KOPT-K1 (cell line): ENCODE results near the gene GIGYF2.
"Not testable (repeated sequence)": the region's sequence is repeated elsewhere in the genome, so short reads cannot be mapped to it uniquely, and the experiment has no call there.

Experiments
- H3K27ac ChIP-seq: fragments of 200-600 bp; sonication (generic); 2 replicates; pipeline ENCODE4 v1.5.1; 2016; ENCODE audit warnings: antibody characterized with exemption, mild to moderate bottlenecking, low read depth, low read length; ENCODE audit not compliant: poor library complexity, severe bottlenecking
- H3K36me3 ChIP-seq: fragments of 200-600 bp; sonication (generic); 2 replicates; pipeline ENCODE4 v1.5.1; 2017; ENCODE audit warnings: antibody characterized with exemption, mild to moderate bottlenecking, low read length, moderate library complexity; ENCODE audit not compliant: insufficient read depth
- H3K9me3 ChIP-seq: fragments of 200-600 bp; sonication (generic); 2 replicates; pipeline ENCODE4 v1.5.1; 2017; ENCODE audit warnings: antibody characterized with exemption, low read length, mild to moderate bottlenecking; ENCODE audit not compliant: insufficient read depth, poor library complexity, severe bottlenecking

The GIGYF2 gene

GRCh38 chr2:232700154-232700553 is 3.0 kb downstream of the GIGYF2 start:
- no peaks in the 10 kb centered on the region for H3K9me3 ChIP-seq
- H3K27ac ChIP-seq, result no peak overlapping the region
- peaks cover 34% of the 10 kb centered on the region for H3K36me3 ChIP-seq

- H3K27ac ChIP-seq, result no peak overlapping the region
- H3K36me3 ChIP-seq, result peaks cover 82% of the 10 kb centered on the region
- no peaks in the 10 kb centered on the region for H3K9me3 ChIP-seq
Observed at GRCh38 chr2:232707076-232707475, 9.9 kb downstream of the GIGYF2 start.

GRCh38 chr2:232713505-232713904 is 16.4 kb downstream of the GIGYF2 start:
- Histone ChIP-seq H3K36me3 (peaks cover 61% of the 10 kb centered on the region), H3K27ac (no peak overlapping the region), H3K9me3 (no peaks in the 10 kb centered on the region)

GRCh38 chr2:232714969-232715368 is 17.8 kb downstream of the GIGYF2 start:
- Histone ChIP-seq H3K27ac (no peak overlapping the region), H3K9me3 (no peaks in the 10 kb centered on the region), H3K36me3 (peaks cover 63% of the 10 kb centered on the region)

DNA sequence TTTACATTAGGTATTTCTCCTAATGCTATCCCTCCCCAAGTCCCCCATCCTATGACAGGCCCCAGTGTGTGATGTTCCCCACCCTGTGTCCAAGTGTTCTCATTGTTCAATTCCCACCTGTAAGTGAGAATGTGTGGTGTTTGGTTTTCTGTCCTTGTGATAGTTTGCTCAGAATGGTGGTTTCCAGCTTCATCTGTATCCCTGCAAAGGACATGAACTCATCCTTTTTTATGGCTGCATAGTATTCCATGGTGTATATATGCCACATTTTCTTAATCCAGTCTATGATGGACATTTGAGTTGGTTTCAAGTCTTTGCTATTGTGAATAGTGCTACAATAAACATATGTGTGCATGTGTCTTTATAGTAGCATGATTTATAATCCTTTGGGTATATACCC is 22.9 kb downstream of the GIGYF2 start:
- H3K36me3 ChIP-seq, result peaks cover 63% of the 10 kb centered on the region
- H3K27ac ChIP-seq, H3K9me3 ChIP-seq: not testable (repeated sequence)

- no peak overlapping the region for H3K27ac ChIP-seq
- H3K9me3 ChIP-seq, result no peaks in the 10 kb centered on the region
- peaks cover 72% of the 10 kb centered on the region for H3K36me3 ChIP-seq
Observed at GRCh38 chr2:232721261-232721660, 24.1 kb downstream of the GIGYF2 start.

DNA sequence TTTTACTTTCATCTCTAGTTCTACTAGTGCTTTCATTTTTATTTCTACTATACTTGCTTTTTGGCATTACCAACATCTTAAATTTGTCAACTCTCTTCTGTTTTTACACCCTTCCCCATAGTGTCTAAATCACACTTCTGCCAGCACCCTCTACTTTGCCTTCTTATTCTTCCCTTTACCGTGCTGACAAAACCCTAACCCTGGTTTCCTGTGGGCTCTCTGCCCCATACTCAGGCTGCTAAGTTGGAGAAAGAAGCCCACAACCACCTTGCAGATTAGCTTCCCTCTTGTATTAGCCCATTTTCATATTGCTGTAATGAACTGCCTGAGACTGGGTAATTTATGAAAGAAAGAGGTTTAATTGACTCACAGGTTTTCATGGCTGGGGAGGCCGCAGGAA is 24.8 kb downstream of the GIGYF2 start:
- H3K9me3 ChIP-seq, result no peaks in the 10 kb centered on the region
- H3K27ac ChIP-seq, result no peak overlapping the region
- peaks cover 70% of the 10 kb centered on the region for H3K36me3 ChIP-seq

DNA sequence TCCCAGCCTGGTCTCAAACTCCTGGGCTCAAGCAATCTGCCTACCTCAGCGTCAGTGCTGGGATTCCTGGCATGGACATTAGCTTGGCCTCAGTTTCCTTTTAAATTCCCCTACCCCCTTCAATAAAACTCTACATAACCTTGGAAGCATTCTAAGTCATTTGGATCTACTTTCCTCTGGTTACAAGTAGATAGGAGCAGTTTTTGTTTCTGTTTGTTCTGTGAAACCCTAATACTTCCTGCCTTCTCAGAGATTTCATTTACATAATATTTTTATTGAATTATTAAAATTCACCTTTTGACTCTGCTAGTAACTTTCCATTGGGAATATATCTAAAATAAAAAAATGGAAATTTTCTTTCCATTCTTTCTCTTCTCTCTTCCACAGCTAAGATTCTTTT is 25.9 kb downstream of the GIGYF2 start:
- no peaks in the 10 kb centered on the region for H3K9me3 ChIP-seq
- peaks cover 70% of the 10 kb centered on the region for H3K36me3 ChIP-seq
- no peak overlapping the region for H3K27ac ChIP-seq

- no peaks in the 10 kb centered on the region for H3K9me3 ChIP-seq
- H3K36me3 ChIP-seq, result peaks cover 74% of the 10 kb centered on the region
- no peak overlapping the region for H3K27ac ChIP-seq
Observed at GRCh38 chr2:232728785-232729184, 31.7 kb downstream of the GIGYF2 start.

DNA sequence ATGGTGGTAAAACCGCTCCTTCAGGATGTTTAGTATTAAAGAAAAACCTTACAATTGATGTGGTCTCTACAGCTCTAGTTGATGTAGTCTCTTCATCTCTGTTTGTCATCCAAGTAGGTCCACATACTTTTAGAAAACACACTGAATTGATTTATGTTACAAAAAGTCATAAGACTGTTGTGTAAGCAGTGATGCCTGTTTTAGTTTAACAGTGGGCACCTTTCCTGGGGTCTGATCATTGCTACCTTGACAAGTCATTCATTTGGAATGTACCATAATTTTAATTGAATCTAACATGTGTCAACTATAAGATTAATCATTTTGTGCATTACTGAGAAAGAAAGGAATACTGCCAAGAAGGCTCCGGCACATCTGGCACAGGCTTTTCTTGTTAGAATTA is 34.3 kb downstream of the GIGYF2 start:
- Histone ChIP-seq H3K27ac (no peak overlapping the region), H3K36me3 (peaks cover 73% of the 10 kb centered on the region), H3K9me3 (no peaks in the 10 kb centered on the region)

- H3K27ac ChIP-seq, result no peak overlapping the region
- peaks cover 47% of the 10 kb centered on the region for H3K36me3 ChIP-seq
- H3K9me3 ChIP-seq, result no peaks in the 10 kb centered on the region
Observed at GRCh38 chr2:232741294-232741693, 44.2 kb downstream of the GIGYF2 start.

DNA sequence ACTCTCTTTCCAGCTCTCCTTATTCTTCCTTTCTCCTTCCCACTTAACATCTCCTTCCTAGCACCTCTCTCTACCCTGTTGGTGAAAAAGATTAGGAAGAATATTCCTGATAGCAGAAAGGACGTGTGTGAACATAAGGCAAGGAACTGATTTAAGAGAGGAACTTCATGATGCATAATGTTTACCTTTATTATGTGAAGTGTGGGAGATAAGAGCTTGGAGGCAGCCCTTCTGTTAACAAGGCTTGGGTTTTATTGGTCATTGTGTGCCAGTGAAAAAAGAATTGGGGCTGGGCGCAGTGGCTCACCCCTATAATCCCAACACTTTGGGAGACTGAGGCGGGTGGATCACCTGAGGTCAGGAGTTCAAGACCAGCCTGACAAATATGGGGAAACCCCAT is 44.8 kb downstream of the GIGYF2 start:
- Histone ChIP-seq H3K9me3 (no peaks in the 10 kb centered on the region), H3K27ac (no peak overlapping the region), H3K36me3 (peaks cover 40% of the 10 kb centered on the region)

DNA sequence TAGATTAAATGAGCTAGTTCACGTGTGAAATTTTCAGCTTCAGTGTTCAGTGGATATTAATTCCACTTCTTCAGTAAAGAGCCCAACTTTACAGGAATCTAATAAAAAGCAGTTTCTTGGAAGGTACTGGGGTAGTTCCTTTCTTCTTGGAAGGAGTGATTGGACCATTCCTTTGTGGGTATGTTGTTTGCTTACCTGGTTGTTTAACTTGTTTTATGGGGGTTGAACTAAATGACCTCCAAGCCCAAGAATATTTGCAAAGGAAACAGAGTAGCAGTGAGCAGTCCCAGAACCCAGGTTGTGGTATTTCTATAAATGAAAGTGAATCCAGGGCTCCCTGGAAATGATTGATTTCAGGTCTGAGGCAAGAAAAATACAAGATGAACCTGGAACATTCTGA is 47.8 kb downstream of the GIGYF2 start:
- Histone ChIP-seq H3K9me3 (no peaks in the 10 kb centered on the region), H3K36me3 (peaks cover 44% of the 10 kb centered on the region), H3K27ac (no peak overlapping the region)

GRCh38 chr2:232748038-232748437 is 50.9 kb downstream of the GIGYF2 start:
- Histone ChIP-seq H3K27ac (no peak overlapping the region), H3K9me3 (no peaks in the 10 kb centered on the region), H3K36me3 (peaks cover 64% of the 10 kb centered on the region)

- H3K9me3 ChIP-seq, result no peaks in the 10 kb centered on the region
- H3K27ac ChIP-seq, result no peak overlapping the region
- H3K36me3 ChIP-seq, result peaks cover 75% of the 10 kb centered on the region
Observed at GRCh38 chr2:232749331-232749730, 52.2 kb downstream of the GIGYF2 start.

DNA sequence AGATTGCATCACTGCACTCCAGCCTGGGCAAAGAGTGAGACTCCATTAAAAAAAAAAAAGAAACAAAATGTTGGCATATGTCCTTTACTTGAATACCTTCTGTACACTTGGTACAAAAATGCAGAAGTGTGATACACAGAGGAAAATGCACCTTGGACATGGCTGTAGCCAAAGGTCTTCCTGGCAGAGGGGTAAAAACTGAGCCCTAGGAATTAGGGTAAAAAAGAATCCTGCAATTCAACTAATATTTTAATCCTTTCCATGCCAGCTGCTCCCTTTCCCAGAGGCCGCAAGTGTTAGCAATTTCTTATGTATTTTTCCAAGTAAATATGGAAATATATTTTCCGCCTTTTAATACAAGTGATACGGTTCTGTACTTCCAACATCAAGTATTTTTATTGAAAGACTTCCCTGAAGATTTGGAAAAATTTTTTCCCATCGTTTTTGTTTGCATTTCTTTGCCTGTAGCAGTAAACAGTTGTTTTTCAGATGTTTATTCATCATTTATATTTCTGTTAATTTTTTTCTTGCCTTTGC is 53.1 kb downstream of the GIGYF2 start:
- Histone ChIP-seq H3K36me3 (peaks cover 72% of the 10 kb centered on the region), H3K9me3 (no peaks in the 10 kb centered on the region), H3K27ac (no peak overlapping the region)
